Measurements from ENCODE around the gene PAK5.

Gene PAK5

DNA sequence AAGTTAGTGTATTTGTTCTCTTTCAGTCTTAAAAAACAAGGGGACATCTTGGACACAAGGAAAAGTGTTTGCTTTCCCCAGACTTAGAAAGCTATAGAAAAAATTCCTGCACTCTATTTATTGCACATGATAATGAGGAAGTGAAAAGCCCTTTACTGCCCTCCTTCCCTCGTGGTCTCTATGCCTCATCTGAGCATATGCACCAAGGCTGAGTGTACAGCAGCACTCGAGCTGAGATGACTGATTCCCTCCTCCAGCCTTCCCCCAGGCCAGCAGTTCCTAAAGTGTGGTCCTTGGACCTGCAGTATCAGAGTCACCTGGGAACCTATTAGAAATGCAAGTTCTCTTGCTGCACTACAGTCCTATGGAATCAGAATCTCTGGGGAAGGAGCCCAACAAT, 338.8 kb downstream of the PAK5 start:
- Histone ChIP-seq H3K4me1 (ENCODE audit: control insufficient read depth, insufficient read depth, low read length) (no peaks in the 10 kb centered on the region), H3K36me3 (ENCODE audit: control insufficient read depth, insufficient read depth, low read length) (no peaks in the 10 kb centered on the region), H3K9me3 (ENCODE audit: control insufficient read depth, insufficient read depth, low read length) (no peaks in the 10 kb centered on the region), H3K4me3 (ENCODE audit: low read depth, low read length) (no peak overlapping the region), H3K9ac (ENCODE audit: low read depth, low read length) (no peak overlapping the region), H3K27me3 (ENCODE audit: control insufficient read depth, insufficient read depth, low read length) (peaks cover 15% of the 10 kb centered on the region)

DNA sequence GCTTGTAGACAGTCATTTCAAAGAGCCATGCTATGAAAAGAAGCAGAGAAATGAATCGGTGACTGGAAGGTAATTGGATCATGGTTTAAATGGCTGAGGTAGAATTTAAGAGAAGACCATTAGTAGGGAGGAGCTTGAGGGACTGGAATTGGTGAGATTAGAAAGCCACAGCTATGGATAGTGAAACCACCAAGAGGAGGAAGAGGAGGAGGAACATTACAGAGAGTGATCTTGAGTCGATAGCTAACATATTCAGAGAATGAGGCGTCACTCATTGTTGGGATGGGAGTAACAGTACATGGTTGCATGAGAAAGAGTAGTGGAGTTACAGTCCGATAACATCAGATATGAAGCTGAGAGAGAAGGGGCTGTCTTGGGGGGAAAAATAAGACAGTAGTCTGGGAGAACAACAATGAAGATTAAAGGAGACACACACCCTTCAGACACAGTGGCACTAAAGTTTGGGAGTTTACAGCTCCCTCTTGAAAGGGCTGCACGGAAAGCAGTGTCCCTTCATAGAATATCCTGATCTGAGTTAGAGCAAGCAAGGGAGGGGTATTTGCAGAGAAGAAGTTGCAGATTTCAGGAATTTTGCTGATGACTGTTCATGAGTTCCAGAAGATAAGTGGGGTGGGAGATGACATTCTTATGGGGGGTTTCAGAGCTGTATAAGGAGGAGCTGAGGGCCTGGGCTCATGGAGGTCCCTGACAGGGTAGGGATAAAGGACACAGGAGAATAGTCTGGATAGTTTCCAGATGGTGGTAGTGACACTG, 339.6 kb downstream of the PAK5 start:
- Histone ChIP-seq H3K4me1 (ENCODE audit: control insufficient read depth, insufficient read depth, low read length) (no peaks in the 10 kb centered on the region), H3K36me3 (ENCODE audit: control insufficient read depth, insufficient read depth, low read length) (no peaks in the 10 kb centered on the region), H3K27me3 (ENCODE audit: control insufficient read depth, insufficient read depth, low read length) (peaks cover 8% of the 10 kb centered on the region)

DNA sequence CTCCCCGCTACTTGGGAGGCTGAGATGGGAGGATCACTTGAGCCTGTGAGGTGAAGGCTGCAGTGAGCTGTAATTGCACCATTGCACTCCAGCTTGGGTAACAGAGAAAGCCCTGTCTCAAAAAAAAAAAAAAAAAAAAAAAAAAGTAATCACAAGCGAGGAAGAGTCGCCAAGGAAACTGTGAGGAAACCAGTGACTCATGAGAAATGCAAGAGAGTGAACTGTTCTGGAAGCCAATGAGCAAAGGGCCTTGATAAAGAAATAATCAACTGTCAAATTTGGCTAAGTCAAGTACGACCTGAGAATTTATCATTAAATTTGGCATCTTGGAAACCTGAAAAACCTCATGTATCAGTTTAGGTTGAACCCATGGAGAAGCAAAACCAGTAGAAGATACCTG, 340.6 kb downstream of the PAK5 start:
- Histone ChIP-seq H3K4me3 (ENCODE audit: low read depth, low read length) (no peak overlapping the region), H3K9me3 (ENCODE audit: control insufficient read depth, insufficient read depth, low read length) (no peaks in the 10 kb centered on the region), H3K27me3 (ENCODE audit: control insufficient read depth, insufficient read depth, low read length) (peaks cover 2% of the 10 kb centered on the region), H3K4me1 (ENCODE audit: control insufficient read depth, insufficient read depth, low read length) (no peaks in the 10 kb centered on the region), H3K9ac (ENCODE audit: low read depth, low read length) (no peak overlapping the region), H3K36me3 (ENCODE audit: control insufficient read depth, insufficient read depth, low read length) (no peaks in the 10 kb centered on the region)

More for the DNA sequence above, 339.6 kb downstream of the PAK5 start:
- Histone ChIP-seq H3K4me3 (ENCODE audit: low read depth, low read length) (no peak overlapping the region), H3K9ac (ENCODE audit: low read depth, low read length) (no peak overlapping the region), H3K9me3 (ENCODE audit: control insufficient read depth, insufficient read depth, low read length) (no peaks in the 10 kb centered on the region)

DNA sequence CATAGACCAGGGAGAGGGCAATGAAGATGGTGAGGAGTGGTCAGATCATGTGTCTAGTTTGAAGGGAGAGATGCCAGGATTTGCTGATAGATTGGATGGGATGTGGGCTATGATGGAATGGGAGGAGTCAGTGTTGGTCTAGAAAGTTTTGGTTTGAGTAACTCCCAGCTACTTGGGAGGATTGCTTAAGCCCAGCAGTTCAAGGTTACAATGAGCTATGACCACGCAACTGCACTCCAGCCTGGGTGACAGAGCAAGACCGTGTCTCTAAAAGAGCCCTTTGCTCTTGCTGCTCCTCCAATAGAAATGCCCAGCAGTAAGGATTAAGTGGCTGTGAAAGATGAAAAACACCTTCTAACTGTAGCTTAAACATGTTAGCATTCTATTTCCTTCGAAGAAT, 342.7 kb downstream of the PAK5 start:
- no peak overlapping the region for H3K9ac ChIP-seq (ENCODE audit: low read depth, low read length)
- H3K27me3 ChIP-seq (ENCODE audit: control insufficient read depth, insufficient read depth, low read length) = no peaks in the 10 kb centered on the region
- H3K4me1 ChIP-seq (ENCODE audit: control insufficient read depth, insufficient read depth, low read length) = no peaks in the 10 kb centered on the region

DNA sequence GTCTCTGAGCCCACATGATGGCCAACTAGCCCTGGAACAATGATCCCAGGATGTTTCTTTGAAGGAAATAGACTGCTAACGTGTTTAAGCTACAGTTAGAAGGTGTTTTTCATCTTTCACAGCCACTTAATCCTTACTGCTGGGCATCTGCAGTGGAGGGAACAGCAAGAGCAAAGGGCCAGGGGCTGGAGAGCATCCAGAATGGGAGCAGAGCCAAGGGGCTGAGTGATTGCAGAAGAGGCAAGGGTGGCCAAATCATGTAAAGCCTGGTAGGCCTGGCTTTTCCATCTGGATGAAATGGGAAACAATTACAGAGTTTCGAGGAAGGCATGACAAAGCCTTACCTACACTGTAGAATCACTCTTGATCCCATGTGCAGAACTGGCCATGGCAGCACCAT, 343.2 kb downstream of the PAK5 start:
- Histone ChIP-seq H3K4me3 (ENCODE audit: low read depth, low read length) (no peak overlapping the region), H3K27me3 (ENCODE audit: control insufficient read depth, insufficient read depth, low read length) (no peaks in the 10 kb centered on the region), H3K9ac (ENCODE audit: low read depth, low read length) (no peak overlapping the region), H3K36me3 (ENCODE audit: control insufficient read depth, insufficient read depth, low read length) (no peaks in the 10 kb centered on the region), H3K4me1 (ENCODE audit: control insufficient read depth, insufficient read depth, low read length) (no peaks in the 10 kb centered on the region), H3K9me3 (ENCODE audit: control insufficient read depth, insufficient read depth, low read length) (no peaks in the 10 kb centered on the region)

More for the DNA sequence above, 342.7 kb downstream of the PAK5 start:
- no peaks in the 10 kb centered on the region for H3K9me3 ChIP-seq (ENCODE audit: control insufficient read depth, insufficient read depth, low read length)
- no peaks in the 10 kb centered on the region for H3K36me3 ChIP-seq (ENCODE audit: control insufficient read depth, insufficient read depth, low read length)
- no peak overlapping the region for H3K4me3 ChIP-seq (ENCODE audit: low read depth, low read length)

DNA sequence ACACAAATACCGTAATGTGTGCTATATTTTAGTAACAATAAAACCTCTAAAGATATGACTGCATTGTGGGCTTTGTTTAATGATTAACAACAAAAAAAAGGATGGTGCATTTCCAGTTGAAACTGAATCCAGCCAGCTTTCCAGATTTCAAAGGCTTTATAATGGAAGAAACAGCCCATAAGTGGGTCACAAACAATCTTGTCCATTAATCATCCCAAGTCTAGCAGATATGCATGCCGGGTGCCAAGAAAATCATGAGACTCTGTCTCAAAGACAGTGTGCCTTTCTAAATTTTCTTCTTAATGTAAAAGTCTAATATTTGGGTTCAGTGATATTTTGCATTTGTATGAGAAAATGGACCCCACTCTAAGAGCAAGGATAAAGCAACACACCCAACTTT, 345.1 kb downstream of the PAK5 start:
- no peak overlapping the region for H3K4me3 ChIP-seq (ENCODE audit: low read depth, low read length)
- H3K36me3 ChIP-seq (ENCODE audit: control insufficient read depth, insufficient read depth, low read length) = no peaks in the 10 kb centered on the region
- no peaks in the 10 kb centered on the region for H3K27me3 ChIP-seq (ENCODE audit: control insufficient read depth, insufficient read depth, low read length)
- H3K4me1 ChIP-seq (ENCODE audit: control insufficient read depth, insufficient read depth, low read length) = no peaks in the 10 kb centered on the region
- H3K9ac ChIP-seq (ENCODE audit: low read depth, low read length) = no peak overlapping the region
- no peaks in the 10 kb centered on the region for H3K9me3 ChIP-seq (ENCODE audit: control insufficient read depth, insufficient read depth, low read length)

DNA sequence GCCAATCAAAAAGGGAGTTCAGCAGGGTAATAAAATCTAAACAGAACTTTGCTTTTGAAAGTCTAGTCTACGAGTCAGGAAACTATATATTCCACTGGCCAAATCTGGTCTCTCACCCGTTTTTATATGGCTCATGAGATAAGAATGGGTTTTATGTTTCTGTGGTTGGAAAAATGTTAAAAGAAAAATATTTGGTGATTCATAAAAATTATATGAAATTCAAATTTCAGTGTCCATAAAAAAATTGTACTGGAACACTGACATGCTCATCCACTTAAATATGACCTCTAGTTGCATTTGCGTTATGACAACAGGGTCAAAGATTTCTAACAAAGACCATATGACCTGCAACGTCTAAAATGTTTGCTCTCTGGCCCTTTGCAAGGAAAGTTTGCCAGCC, 346.8 kb downstream of the PAK5 start:
- no peak overlapping the region for H3K9ac ChIP-seq (ENCODE audit: low read depth, low read length)

DNA sequence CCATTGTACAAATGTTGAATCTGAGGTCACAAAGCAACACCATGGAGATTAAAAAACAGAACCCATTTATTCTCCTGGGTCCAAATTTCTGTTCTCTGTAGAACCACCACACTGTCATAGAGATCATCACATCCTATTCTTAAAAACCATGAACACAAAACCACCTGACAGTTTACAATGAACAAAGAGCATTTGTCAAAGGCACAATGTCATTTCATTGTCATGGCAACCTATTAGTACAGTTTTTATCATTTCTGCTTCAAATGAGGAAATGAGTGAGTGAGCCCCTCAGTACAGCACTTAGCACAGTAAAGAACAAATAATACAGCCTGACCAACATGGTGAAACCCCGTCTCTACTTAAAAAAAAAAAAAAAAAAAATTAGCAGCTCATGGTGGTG, 347.6 kb downstream of the PAK5 start:
- Histone ChIP-seq H3K9ac (ENCODE audit: low read depth, low read length) (no peak overlapping the region), H3K27me3 (ENCODE audit: control insufficient read depth, insufficient read depth, low read length) (no peaks in the 10 kb centered on the region), H3K9me3 (ENCODE audit: control insufficient read depth, insufficient read depth, low read length) (no peaks in the 10 kb centered on the region), H3K36me3 (ENCODE audit: control insufficient read depth, insufficient read depth, low read length) (no peaks in the 10 kb centered on the region), H3K4me3 (ENCODE audit: low read depth, low read length) (no peak overlapping the region), H3K4me1 (ENCODE audit: control insufficient read depth, insufficient read depth, low read length) (no peaks in the 10 kb centered on the region)

More for the DNA sequence above, 346.8 kb downstream of the PAK5 start:
- Histone ChIP-seq H3K36me3 (ENCODE audit: control insufficient read depth, insufficient read depth, low read length) (no peaks in the 10 kb centered on the region), H3K4me3 (ENCODE audit: low read depth, low read length) (no peak overlapping the region), H3K4me1 (ENCODE audit: control insufficient read depth, insufficient read depth, low read length) (no peaks in the 10 kb centered on the region), H3K27me3 (ENCODE audit: control insufficient read depth, insufficient read depth, low read length) (no peaks in the 10 kb centered on the region), H3K9me3 (ENCODE audit: control insufficient read depth, insufficient read depth, low read length) (no peaks in the 10 kb centered on the region)

DNA sequence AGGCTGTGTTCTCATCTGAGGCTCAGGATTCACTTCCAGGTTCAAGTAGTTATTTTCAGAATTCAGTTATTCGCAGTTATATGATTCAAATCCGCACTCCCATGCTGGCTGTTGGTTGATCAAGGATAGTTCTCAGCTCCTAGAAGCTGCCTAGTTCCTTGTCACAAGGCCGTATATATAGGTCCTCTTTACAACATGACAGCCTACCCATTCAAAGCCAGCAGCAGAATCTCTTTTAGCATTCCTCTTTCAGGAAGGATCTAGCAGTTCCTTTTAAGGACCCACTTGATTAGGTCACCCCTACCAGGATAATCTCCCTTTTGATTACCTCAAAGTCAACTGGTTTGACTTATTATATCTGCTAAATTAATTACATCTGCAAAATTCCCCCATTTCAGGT, 348.2 kb downstream of the PAK5 start:
- Histone ChIP-seq H3K36me3 (ENCODE audit: control insufficient read depth, insufficient read depth, low read length) (no peaks in the 10 kb centered on the region), H3K9ac (ENCODE audit: low read depth, low read length) (no peak overlapping the region), H3K27me3 (ENCODE audit: control insufficient read depth, insufficient read depth, low read length) (no peaks in the 10 kb centered on the region), H3K9me3 (ENCODE audit: control insufficient read depth, insufficient read depth, low read length) (no peaks in the 10 kb centered on the region), H3K4me3 (ENCODE audit: low read depth, low read length) (no peak overlapping the region), H3K4me1 (ENCODE audit: control insufficient read depth, insufficient read depth, low read length) (no peaks in the 10 kb centered on the region)

DNA sequence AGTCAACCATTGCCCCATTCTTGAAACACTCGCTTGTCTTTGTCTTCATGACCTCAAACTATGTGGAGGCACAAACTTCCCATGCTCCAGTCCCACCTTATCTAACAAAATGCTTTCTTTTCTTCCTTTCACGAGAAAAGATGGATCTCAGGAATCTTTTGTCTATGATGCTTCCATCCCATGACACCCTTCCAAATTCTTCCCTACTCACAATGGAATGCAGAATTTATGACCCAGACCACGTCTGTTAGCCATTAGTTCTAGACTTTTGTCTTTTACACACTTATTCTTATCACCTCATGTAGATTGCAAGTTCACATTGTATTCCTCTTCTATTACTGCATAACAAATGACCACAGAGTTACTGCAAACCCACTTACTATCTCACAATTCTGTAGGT, 348.7 kb downstream of the PAK5 start:
- no peaks in the 10 kb centered on the region for H3K27me3 ChIP-seq (ENCODE audit: control insufficient read depth, insufficient read depth, low read length)
- H3K9me3 ChIP-seq (ENCODE audit: control insufficient read depth, insufficient read depth, low read length) = no peaks in the 10 kb centered on the region
- H3K36me3 ChIP-seq (ENCODE audit: control insufficient read depth, insufficient read depth, low read length) = no peaks in the 10 kb centered on the region
- no peaks in the 10 kb centered on the region for H3K4me1 ChIP-seq (ENCODE audit: control insufficient read depth, insufficient read depth, low read length)
- H3K4me3 ChIP-seq (ENCODE audit: low read depth, low read length) = no peak overlapping the region
- H3K9ac ChIP-seq (ENCODE audit: low read depth, low read length) = no peak overlapping the region

DNA sequence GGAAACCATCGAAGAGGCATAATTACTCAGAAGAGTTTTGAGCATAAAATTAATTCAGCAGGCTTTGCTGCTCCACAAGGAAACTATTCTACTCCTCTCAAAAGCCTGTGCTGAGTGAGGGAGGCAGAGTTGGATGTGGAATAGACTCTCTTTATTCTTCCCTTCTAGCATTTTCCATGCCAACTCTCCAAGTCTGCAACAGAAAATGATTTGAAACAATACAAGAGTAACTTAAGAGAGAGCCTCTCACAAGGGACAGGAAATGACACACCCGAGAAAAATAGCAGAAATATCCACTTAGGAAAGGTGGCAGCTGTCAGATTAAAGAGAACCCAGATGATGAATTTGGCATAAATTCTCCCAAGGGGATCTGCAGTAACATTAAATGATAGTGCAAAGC, 350.8 kb downstream of the PAK5 start:
- Histone ChIP-seq H3K4me1 (ENCODE audit: control insufficient read depth, insufficient read depth, low read length) (no peaks in the 10 kb centered on the region), H3K9me3 (ENCODE audit: control insufficient read depth, insufficient read depth, low read length) (no peaks in the 10 kb centered on the region), H3K4me3 (ENCODE audit: low read depth, low read length) (no peak overlapping the region), H3K27me3 (ENCODE audit: control insufficient read depth, insufficient read depth, low read length) (no peaks in the 10 kb centered on the region), H3K9ac (ENCODE audit: low read depth, low read length) (no peak overlapping the region), H3K36me3 (ENCODE audit: control insufficient read depth, insufficient read depth, low read length) (no peaks in the 10 kb centered on the region)

Measured in iPS-15b (cell line).